GM18861 (cell line): ENCODE measurements around the gene PRSS16.
"Not testable (repeated sequence)": the region's sequence is repeated elsewhere in the genome, so short reads cannot be mapped to it uniquely, and the experiment has no call there.

ENCODE experiments used
- ATAC-seq: cut with Tn5 transposase; IDR thresholded peaks from one replicate; pipeline ENCODE4 v1.9.1; 2021; ENCODE audit not compliant: unreplicated experiment

The PRSS16 gene

DNA sequence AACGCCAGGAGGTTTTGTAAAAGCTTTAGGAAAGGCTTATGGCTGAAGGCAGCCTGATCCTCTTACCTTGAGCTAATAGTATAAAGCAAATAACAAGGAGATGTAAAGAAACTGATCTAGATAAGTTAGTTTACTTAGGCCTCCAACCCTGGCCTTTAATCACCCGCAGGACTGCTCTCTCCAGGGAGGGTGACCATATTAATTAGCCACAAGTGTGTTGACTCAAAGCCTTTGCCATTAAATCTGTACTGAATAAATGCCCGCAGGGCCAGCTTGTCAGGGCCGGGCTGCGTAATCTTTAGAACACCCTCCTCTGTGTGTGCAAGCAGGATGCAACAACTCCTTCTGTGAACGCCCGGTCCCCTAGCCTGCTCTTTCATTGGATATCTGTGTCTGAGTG, 6.1 kb upstream of the PRSS16 start:
- no peak for ATAC-seq

DNA sequence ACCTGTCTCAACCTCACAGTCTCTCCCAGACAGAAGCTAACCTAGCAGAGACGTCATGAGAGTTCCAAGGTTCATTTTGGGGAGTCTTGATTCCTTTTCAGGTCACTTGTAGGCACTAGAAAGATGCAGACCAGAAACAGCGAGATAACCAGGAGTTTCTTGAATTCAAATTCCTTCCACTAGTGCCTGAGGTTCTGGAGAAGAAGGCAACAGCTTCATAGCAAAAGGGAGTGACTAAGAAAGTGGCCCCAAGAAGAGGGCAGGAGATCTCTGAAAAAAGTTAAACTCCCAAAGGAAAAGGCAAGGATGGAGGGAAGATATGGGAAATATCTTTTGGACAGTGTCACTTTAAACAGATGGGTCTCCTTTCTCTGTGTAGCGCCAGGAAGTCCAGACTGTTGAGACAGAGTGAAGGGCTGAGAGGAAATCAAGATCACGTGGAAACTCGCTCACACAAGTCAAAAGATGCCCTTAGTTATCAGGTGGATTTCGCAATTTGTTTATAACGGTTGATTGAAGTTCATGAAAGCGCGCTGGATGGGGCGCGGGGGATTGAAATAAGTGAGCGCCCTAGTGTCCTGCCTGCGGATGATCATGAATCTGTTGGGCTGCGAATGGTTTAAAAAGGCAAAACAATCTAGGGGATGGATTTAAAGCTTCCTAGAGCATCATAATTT, 4.8 kb upstream of the PRSS16 start:
- no peak for ATAC-seq

DNA sequence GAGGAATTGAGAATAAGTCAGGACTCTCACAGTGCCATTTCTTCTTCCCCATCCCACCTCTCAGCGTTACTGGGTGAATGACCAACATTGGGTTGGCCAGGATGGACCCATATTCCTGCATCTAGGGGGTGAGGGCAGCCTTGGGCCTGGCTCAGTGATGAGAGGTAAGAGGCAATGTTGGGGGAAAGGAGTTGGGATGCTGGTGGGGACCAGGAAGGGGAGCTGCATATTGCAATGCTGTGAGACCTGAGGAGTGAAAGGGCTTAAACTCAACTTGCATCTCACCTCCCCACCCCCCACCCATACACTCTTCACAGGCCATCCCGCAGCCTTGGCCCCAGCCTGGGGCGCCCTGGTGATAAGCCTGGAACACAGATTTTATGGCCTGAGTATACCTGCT, 1.3 kb downstream of the PRSS16 start:
- ATAC-seq = no peak

- ATAC-seq = no peak
These were observed 3.0 kb downstream of the PRSS16 start for GRCh38 chr6:27250277-27251111.

- peak; percentile 45 for ATAC-seq
These were observed 3.7 kb downstream of the PRSS16 start for GRCh38 chr6:27251112-27251605.

DNA sequence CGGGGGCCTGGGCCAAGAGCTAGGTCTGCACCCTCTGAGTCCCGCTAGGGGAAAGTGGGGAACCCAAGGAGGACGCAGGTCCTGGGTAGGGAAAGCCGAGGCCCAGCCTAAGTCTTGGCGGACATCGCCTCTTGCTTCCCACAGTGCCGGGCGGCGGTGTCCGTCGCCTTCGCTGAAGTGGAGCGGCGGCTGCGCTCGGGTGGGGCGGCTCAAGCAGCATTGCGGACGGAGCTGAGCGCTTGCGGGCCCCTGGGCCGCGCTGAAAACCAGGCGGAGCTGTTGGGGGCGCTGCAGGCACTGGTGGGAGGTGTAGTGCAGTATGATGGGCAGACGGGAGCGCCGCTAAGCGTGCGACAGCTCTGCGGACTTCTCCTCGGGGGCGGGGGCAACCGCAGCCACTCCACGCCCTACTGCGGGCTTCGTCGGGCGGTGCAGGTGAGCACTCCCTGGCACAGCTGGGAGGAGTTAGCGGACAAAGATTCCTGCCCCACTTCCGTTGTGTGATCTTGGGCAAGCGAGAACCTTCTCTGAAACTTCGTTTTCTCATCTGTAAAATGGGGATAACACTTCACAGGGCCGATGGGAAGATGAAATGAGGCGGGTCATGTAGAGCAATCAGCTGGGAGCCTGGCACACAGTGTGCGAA, 4.2 kb downstream of the PRSS16 start:
- ATAC-seq = peak; percentile 85

DNA sequence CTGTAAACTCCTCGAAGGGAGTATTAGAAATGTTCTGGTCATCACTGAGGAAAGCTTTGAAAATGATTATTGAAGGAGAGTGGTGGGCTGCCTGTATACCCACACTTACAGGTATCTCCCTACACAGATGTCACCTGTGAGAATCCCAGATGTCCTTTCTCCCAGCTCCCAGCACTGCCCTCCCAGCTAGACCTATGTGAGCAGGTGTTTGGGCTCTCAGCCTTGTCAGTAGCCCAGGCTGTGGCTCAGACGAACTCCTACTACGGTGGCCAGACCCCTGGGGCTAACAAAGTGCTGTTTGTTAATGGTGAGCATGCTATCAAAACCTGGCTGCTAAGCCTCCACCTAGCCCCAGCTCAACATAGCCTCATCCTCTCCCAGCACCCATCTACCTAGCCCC, 7.1 kb downstream of the PRSS16 start:
- no peak for ATAC-seq

GRCh38 chr6:27255866-27256265, 8.4 kb downstream of the PRSS16 start:
- ATAC-seq = no peak

DNA sequence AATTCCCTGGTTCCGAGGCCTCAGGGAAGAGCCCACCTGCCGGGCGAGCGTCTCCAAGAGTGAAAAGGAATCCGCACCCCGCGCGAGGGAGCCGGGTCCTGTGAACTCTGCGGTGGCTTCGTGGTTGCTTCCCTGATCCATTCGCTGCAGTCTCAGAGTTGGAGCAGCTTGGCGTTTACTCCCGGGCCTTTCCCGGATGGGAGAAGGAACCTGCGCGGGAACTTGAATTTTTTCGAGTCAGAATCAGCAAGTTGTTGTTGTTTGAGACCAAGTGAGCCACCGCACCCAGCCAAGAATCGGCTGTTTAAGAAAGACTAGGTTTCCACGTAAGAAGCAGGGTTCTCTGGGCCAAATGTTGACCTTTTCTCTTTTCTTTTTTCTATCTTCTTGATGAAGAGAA, 12.9 kb downstream of the PRSS16 start:
- no peak for ATAC-seq

DNA sequence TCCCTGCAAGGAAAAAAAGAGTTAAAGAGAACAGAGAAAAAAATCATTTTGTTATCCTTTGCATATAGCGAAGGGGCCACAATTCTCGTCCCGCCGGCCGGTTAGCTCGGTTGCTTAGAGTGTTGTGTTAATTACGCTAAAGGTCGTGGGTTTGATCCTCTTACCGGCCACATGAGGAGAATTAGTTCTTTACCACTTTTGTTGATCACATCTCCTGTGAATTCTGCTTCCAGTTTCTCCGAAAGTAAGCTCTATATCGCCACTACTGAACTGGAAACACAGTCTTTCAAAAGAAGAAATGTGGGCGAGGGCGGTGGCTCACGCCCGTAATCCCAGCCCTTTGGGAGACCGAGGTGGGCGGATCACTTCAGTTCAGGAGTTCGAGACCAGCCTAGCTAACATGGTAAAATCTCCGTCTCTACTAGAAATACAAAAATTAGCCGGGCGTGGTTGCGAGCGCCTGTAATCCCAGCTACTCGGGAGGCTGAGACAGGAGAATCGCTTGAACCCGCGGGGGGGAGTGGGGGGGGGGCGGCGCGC, 13.4 kb downstream of the PRSS16 start:
- no peak for ATAC-seq

DNA sequence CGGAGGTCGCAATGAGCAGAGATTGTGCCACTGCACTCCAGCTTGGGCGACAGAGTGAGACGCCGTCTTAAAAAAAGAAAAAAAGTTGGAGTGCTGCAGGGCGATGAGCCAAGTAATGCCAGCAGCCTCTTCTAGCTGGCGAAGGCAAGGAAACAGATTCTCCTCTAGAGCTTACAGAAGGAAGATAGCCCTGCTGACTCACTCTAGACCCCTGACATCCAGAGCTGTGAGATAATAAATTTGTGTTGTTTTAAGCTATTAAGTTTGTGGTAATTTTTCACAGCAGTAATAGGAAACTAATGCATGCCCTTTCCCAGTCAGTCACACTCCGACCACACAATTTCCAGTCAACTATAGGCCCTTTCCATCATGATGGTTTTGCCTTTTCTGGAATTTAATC, 16.4 kb downstream of the PRSS16 start:
- no peak for ATAC-seq

DNA sequence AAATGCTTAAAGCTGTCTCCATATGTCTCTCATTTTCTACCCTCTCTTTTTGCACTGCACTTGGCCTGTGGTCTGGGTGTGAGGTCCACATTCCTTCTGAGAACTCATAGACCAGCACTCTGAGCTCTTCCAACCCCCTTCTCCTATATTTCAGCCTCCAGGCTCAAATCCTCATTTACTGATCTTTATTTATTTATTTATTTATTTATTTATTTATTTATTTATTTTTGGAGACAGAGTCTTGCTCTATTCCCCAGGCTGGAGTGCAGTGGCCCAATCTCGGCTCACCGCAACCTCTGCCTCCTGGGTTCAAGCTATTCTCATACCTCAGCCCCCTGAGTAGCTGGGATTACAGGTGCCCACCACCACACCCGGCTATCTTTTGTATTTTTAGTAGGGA, 19.5 kb downstream of the PRSS16 start:
- not testable (repeated sequence) for ATAC-seq

GRCh38 chr6:27267857-27268434, 20.4 kb downstream of the PRSS16 start:
- ATAC-seq = no peak

- no peak for ATAC-seq
These were observed 21.3 kb downstream of the PRSS16 start for GRCh38 chr6:27268803-27269202.

GRCh38 chr6:27273783-27274182, 26.3 kb downstream of the PRSS16 start:
- no peak for ATAC-seq

DNA sequence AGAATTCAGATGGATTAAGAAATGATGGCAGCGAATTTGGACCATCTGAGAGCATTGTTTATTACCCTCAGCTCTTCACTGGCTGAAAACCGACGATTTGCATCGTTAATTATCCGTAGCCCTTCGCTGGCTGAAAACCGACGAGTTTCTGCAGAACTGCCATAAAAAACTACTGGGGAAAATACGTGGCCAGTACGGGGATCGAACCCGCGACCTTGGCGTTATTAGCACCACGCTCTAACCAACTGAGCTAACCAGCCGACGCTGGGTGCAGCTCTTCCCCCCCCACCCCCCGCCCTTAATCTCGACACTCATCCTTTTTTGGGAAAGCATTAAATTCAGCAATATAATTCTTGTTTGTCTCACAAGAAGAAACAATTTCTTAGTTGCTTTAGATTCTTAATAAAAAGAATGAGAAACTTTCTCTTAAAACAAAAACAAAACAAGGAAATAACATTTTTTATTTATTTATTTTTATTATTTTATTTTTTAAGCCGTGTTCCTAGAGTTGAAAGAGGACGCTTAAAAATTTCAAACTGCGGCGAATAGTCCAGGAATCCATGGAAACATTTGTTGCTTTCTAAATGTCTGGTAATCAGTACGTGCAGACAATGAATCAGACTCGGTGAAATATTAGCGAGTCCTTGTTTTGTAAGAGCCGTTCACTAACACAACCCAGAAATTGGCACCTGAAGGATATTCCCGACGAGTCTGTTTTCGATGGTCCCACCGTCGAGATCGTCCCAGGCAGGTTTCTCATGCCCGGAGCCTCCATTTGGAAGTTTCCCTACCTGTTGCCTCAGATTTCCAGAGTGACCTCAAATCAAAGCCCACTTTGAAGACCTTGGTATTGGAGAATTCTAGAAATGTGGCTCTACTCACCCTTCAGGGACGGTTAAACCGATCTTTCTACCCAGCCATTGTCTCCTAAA, 27.8 kb downstream of the PRSS16 start:
- ATAC-seq = no peak

DNA sequence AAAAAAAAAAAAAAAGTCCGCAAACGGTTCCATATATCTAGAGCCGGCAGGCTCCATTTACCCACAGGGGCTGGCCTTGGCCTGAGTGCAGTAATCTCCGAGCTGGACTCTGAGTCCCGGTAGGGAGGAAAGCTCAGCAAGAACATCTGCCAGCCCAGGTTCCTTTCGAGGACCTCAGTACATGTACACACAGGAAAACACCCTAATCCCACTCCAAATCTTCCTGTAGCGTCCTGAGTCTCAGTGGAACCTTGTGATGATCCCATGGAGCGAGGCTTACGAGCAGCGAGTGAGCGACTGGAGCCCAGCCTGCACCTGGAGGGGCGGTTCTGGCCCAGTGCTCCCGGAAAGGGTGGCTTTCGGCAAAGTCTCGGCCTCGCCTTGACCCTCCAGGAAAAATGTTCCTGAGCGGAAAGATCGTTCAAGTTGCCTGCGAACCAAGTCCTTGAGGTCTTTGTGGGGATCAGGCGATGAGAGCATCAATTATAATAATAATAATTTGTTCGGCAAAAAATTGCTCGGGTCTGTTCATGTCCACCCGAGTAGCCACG, 32.1 kb downstream of the PRSS16 start:
- no peak for ATAC-seq

GRCh38 chr6:27280064-27280539, 32.6 kb downstream of the PRSS16 start:
- ATAC-seq = no peak

DNA sequence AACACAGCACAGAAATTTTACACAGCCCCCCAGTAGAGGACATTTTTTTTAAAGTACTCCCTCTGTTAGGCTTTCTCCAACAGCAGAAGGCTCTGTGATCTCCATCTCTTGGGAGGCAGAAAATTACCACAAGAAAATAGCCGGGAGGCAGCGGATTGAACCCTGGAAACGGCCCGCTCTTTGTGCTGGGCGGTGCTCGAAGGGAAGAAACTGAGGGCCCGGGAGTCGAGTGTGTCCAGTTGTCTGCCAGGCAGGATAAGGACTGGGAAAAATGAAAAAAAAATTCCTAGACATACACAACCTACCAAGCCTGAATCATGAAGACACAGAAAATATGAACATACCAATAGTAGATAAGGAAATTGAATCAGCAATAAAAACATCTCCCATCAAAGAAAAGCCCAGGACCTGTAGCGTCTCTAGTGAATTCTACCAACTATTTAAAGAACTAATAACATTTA, 33.1 kb downstream of the PRSS16 start:
- no peak for ATAC-seq
